AG09309 (cell line): ENCODE data around the gene CAT.

ENCODE experiments used
- DNase-seq: peaks from one replicate; pipeline ENCODE4 v3.0.0-alpha.2; 2010; ENCODE audit warnings: low read depth
- H3K4me3 ChIP-seq: 2 replicates; pipeline ENCODE4 v1.5.1; 2011; ENCODE audit warnings: mild to moderate bottlenecking, low read depth, low read length, moderate library complexity; ENCODE audit not compliant: control insufficient read depth
- CTCF ChIP-seq: IDR thresholded peaks from 2 replicates; pipeline ENCODE4 v1.5.1; 2011; ENCODE audit warnings: mild to moderate bottlenecking, low read depth, low read length, inconsistent platforms; ENCODE audit not compliant: insufficient read depth, control insufficient read depth; ENCODE audit errors: missing control alignments

CAT gene

GRCh38 chr11:34513682-34514449 is 75.1 kb downstream of the CAT start, which contains the start of gene ELF5:
ELF5 (minus strand) TSS chr11:34513794; CDS start chr11:34505749, 8,045 bp downstream.
- DNase-seq = no peak
- no peak for TF ChIP-seq CTCF
- H3K4me3 ChIP-seq = no peak within 1 kb of the TSS

GRCh38 chr11:34514597-34514996 is 75.9 kb downstream of the CAT start:
- no peak for DNase-seq
- H3K4me3 ChIP-seq = no peak overlapping the region
- no peak for TF ChIP-seq CTCF

GRCh38 chr11:34516247-34517040 is 77.7 kb downstream of the CAT start:
- TF ChIP-seq CTCF = no peak
- H3K4me3 ChIP-seq = no peak overlapping the region
- no peak for DNase-seq

GRCh38 chr11:34519595-34520235 is 81.0 kb downstream of the CAT start:
- DNase-seq = no peak
- no peak for TF ChIP-seq CTCF

GRCh38 chr11:34521265-34521664 is 82.5 kb downstream of the CAT start:
- no peak for DNase-seq
- H3K4me3 ChIP-seq = no peak overlapping the region
- TF ChIP-seq CTCF = no peak

More at GRCh38 chr11:34519595-34520235, 81.0 kb downstream of the CAT start:
- no peak overlapping the region for H3K4me3 ChIP-seq
